ENCODE measurements around the gene ADGRV1.
"Not testable (repeated sequence)": the region's sequence is repeated elsewhere in the genome, so short reads cannot be mapped to it uniquely, and the experiment has no call there.

The ADGRV1 gene

DNA sequence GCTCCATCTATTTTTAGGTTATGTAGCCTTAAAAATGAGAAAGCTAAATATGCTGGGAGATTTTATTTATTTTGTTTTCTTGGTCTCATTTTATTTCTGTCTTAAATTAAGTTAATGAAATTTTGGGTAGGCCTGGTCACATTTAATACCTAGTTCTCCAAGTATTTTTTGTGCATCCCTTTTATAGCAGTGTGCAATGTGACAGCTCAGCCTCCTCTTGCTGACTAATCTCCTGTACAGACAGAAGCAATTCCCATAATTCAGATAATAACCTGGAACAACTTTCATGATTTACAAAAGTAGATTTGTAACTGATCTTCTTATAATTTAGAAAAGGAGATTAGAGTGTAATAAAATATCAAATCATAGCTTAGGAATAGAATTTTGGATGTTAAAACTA lies 403.9 kb downstream of the ADGRV1 start:
- no peak for DNase-seq

GRCh38 chr5:90965110-90965685 lies 406.6 kb downstream of the ADGRV1 start:
- DNase-seq, result no peak

- no peak for DNase-seq
Measured at GRCh38 chr5:90967443-90967842, 408.8 kb downstream of the ADGRV1 start.

DNA sequence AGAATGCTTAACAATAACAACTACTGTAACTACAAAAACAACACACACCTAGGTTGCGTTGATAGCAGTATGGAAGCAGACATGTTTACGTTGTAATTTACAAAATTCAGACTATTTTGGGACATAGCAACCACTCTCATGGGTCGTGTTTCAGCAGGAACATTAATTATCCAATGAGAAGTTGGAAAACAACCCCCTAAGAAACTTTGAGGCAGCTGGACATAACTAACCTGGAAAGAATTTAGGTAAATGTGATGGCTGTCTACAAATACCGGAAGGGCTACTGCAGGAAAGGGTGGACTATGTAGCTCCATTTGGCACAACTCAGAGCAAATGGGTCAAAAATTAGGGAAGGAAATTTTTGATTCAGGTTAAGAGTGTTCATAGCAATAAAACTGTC lies 409.3 kb downstream of the ADGRV1 start:
- DNase-seq, result no peak

DNA sequence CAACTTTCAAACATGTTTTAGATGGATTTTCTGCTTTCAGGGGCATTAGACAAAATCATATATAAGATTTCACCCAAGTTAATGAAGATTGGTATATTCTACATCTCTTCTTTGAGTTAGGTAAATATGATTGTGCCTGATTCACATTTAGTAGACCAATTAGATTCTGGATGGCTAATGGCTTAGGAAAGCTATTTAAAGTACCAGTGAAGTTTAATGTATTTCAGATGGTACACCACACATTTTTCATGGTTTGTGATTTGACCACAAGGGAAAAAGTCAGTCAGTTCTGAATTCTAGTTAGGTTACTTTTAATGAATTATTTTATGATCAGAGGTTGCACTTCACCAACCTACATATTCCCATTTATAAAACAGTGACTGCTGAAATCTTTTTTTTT lies 409.7 kb downstream of the ADGRV1 start:
- DNase-seq, result no peak

DNA sequence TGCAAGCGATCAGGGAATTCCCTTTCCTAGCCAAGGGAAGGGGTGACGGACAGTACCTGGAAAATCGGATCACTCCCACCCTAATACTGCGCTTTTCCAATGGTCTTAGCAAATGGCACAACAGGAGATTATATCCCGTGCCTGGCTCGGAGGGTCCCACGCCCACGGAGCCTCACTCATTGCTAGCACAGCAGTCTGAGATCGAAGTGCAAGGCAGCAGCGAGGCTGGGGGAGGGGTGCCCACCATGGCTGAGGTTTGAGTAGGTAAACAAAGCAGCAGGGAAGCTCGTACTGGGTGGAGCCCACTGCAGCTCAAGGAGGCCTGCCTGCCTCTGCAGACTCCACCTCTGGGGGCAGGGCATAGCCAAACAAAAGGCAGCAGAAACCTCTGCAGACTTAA lies 411.3 kb downstream of the ADGRV1 start:
- not testable (repeated sequence) for DNase-seq

- no peak for DNase-seq
Measured at GRCh38 chr5:90981177-90981576, 422.6 kb downstream of the ADGRV1 start.

DNA sequence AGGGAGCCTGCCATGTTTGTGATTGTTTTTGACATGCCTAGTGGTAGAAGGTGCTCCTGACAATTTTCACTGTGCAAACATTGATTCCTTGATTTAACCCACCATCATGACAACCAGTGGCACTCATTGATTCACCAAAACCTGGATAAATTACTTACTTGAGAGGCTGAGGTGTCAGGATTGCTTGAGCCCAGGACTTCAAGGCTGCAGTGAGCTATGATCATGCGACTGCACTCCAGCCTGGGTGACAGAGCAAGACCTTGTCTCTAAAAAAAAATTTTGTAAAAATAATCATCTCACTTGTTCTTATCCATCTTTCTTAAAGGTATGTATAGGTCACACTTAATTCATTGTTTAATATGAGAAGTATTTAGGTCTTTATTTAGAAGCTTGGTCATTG lies 423.2 kb downstream of the ADGRV1 start:
- no peak for DNase-seq

DNA sequence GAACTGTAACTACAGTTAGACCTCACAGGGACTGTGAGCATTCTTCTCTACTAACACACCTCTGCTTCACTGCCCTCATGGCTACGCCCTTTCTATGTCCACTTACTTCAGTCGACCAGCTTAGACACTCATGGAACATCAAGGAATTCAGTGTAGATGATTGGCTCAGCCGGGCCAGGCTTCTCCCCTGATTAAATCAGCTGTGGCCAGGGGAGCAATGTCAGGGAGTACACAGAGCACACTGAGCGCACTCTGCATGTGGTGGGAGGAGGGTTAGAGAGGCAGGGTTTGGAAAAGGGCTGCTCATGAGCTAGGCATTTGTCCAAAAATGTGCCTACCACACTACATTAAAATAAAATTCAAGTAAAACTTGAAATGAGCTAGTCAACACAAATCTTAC lies 424.0 kb downstream of the ADGRV1 start:
- no peak for DNase-seq

- DNase-seq, result no peak
Measured at GRCh38 chr5:90983148-90983547, 424.6 kb downstream of the ADGRV1 start.

GRCh38 chr5:90983711-90984124 lies 425.1 kb downstream of the ADGRV1 start:
- DNase-seq, result no peak

GRCh38 chr5:90985341-90985740 lies 426.7 kb downstream of the ADGRV1 start:
- no peak for DNase-seq

DNA sequence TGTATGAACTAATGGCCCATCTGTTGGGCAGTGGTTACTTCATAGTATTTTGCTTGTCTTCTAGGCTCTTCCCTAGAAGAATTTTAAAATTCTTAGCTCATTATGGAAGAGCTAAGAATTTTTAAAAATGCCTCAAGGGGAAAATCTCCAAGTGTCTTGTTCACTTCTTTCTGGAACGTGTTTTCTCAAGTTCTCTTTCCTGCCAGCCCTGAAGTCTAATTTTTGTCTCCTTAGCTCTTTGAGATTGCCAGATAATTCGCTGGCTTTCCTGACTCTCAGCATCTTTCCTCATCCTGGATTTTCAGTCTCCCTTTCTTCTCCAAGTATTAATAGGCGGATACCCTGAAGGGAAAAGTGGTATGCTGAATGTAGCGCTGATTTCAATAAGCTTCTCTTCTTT lies 429.1 kb downstream of the ADGRV1 start:
- no peak for DNase-seq

- DNase-seq, result no peak
Measured at GRCh38 chr5:90991201-90991600, 432.6 kb downstream of the ADGRV1 start.

DNA sequence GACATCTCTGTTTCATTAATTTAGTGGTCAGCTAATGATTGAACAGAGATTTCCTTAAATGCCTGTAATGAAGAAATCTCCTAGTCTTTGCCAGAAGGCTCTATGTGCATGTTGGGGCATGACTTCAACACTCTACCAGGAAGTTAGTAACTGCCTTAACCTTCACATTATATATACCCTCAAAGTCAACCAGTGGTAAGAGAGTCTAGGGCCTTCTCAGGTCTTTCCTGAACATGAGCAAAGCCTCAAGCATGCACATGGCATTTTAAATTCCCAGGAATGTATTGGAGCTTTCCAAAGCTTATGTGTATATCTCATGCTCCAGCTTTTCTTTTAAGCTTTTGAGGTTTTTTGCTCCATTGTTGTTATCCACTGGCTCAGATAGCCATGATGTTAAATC lies 436.2 kb downstream of the ADGRV1 start:
- no peak for DNase-seq

DNA sequence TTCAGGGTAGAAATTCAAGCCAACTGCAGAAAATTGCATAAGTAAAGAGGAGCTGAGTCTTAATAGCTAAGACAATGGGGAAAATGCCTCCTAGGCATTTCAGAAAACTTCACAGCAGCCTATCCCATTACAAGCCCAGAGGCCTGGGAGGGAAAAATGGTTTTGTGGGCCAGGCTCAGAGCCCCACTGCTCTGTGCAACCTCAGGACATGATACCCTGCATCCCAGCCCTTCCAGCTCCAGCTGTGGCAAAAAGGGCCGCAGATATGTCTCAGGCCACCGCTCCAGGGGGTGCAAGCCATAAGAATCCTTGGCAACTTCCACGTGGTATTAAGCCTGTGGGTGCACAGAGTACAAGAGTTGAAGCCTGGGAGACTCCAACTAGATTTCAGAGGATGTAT lies 437.5 kb downstream of the ADGRV1 start:
- DNase-seq, result no peak

GRCh38 chr5:90997082-90997481 lies 438.5 kb downstream of the ADGRV1 start:
- no peak for DNase-seq

- DNase-seq, result no peak
Measured at GRCh38 chr5:91000743-91001142, 442.1 kb downstream of the ADGRV1 start.

DNA sequence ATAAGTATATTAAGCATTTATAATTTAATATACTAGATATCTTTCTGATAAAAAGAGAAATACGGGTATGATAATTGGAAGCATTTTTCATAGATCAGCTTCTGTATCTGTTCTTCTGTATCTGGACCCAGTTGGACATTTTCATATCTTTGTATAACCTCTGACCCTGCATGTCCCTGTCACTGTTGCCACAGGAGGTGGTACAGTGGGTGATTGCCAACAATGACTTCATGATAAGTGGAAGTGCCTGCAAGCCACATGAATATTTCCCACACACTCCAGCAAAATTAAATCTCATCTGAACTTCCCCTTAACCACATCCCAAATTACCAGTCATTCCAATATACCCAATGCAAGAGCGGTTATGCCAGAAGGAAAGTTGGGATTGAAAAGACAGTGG lies 448.1 kb downstream of the ADGRV1 start:
- DNase-seq, result no peak

DNA sequence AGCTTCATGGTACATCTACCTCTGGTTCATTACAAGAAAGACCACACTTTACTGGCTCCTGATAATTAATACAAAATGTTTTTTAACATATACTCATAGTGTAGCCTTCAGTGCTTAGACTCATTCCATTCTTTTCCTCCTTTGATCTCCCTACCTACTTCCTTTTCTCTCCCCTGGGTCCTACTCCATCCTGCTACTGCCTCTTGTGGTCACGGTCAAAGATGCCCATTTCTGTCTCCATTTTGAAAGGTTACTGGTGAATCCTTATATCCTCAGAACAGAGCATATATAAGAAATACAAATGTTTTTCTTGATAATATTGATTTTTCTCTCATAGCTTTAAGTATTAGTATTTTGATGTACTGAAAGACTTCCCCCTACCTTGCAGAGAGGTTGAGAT lies 448.7 kb downstream of the ADGRV1 start:
- DNase-seq, result no peak

DNA sequence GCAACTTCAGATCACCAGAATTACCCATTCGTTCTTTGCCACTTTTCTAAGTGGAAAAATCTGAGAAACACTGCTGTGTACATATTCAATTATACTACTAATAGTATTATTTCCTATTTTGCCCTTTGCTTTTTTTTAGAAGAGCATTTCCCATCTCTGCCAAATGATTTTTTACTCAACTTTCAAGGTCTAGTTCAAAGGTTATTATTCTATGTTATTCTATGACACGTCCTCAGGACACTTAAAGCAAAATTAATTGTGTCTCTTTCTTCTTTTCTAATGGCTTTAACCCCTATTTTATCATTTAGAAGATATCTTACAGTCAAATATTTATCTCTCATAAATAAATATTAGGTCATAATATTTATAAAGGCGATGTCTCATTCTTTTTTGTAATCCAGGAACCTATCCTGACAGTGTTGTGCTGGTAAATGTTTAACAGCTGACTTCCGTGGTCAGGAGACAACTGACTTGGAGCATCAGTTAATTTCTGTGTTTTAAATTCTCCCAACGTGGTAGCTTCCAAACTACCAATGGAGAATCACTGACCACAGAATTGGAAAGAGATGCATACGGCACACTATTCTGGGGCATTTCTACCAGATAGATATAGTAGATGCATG lies 449.3 kb downstream of the ADGRV1 start:
- DNase-seq, result no peak

- DNase-seq, result no peak
Measured at GRCh38 chr5:91010090-91010489, 451.5 kb downstream of the ADGRV1 start.

GRCh38 chr5:91011029-91011428 lies 452.4 kb downstream of the ADGRV1 start:
- DNase-seq, result no peak

DNA sequence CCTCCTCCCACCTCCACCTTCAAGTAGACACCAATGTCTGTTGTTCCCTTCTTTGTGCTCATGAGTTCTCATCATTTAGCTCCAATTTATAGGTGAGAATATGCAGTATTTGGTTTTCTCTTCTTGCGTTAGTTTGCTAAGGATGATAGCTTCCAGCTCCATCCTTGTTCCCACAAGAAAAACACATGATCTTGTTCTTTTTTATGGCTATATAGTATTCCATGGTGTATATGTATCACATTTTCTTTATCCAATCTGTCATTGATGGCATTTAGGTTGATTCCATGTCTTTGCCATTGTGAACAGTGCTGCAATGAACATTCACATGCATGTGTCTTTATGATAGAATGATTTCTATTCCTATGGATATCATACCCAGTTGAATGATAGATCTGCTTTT lies 454.3 kb downstream of the ADGRV1 start:
- DNase-seq, result not testable (repeated sequence)

DNA sequence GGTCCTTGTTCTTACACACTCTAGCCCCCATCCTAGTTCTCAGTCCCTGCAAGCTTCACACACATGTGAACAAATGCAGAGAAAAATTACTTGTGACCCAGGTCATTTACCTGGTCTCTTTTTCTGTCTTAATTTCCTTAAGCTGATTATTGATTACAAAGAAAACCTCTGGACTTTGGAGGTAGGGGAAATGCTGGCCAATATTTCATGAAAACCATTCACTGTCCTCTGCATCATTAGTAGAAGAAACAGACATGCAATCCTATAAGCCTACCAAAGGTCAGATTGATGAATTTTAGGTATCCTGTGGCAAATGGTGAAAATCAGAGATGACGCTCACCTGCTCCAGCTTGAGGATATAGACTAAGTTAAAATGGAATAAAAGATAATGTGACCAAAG lies 457.7 kb downstream of the ADGRV1 start:
- no peak for DNase-seq
